Forelimb muscle (tissue), 1 donor: ENCODE results near the gene TAPBP. TPM values are rescaled to one million over a fixed set of nuclear protein-coding genes. Genes with fewer than 3 reads are reported as not detected.
"Not testable (repeated sequence)": the region's sequence is repeated elsewhere in the genome, so short reads cannot be mapped to it uniquely, and the experiment has no call there.

Experiments
- DNase-seq: peaks from one replicate; pipeline ENCODE4 v3.0.0-alpha.2; 2013; ENCODE audit warnings: low read depth
- polyA plus RNA-seq: library from polyadenylated mRNA; unstranded; fragments of 120-200 nt; gene quantifications from one replicate; pipeline ENCODE4 v1.2.1, GENCODE V29; 2013; ENCODE audit not compliant: insufficient read length

Gene TAPBP
- polyA plus RNA-seq, 1 donor: 20.3 TPM

DNA sequence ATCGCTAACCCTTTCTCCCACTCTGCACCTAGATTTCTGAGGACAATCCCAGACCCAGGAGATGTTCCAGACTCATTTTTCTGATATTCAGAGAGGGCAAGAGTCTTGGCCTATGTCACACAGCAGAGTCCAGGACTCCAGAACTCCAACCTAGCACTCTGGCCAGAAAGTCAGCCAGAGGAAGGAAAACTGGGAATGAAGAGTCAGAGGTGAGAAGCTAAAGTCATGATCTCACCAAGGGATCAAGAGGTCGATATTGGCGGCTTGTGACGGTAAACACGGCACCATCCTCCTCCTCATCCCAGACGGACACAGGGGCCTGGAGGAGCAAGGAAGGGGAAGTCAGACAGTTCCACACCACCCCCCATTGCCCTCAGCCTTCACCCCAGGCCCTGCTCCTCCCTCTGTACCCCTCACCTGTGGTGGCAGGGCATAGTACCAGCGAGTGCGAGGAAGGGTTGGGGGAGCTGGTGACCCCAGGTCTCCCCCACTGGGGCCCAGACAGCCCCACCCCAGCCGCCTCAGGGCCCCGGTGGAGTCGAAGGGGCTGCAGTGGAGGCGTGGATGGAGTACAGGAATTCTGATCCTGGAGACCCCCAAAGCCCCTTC is 17.0 kb downstream of the TAPBP start:
- no peak for DNase-seq

DNA sequence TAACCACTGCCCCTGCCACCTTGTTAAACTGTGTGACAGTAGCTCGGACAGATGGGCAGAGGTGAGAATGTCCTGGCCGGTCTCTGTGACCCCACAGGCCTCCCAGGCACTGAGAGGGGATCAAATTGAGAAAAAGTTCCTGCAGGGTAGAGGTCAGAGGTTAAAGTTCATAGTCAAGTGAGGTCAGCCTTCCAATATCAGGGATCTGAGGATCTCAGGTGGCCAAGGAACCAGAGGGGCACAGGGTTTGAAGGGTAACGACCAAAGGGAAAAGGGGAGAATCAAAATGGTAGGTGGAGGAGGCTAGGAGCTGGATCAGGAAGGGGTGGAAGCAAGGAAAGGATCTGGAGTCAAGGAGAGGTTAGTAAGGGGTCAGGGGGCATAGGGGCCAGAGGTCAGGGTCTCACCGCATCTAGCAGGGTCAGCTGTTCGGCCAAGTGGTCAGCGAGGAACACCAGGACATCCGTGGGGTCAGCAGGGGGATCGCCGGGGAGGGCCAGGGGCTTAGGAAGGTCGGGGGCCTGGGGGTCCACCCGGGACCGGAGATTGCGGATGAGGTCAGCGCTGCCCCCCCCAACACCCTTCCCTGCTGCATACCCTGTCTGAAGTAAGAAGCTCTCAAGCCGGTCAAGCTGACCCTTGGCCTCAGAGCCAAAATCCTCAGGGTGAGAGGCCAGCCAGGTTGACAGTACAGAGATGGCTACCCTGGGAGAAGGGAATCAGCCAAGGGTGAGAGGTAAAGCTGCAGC is 18.1 kb downstream of the TAPBP start:
- no peak for DNase-seq

DNA sequence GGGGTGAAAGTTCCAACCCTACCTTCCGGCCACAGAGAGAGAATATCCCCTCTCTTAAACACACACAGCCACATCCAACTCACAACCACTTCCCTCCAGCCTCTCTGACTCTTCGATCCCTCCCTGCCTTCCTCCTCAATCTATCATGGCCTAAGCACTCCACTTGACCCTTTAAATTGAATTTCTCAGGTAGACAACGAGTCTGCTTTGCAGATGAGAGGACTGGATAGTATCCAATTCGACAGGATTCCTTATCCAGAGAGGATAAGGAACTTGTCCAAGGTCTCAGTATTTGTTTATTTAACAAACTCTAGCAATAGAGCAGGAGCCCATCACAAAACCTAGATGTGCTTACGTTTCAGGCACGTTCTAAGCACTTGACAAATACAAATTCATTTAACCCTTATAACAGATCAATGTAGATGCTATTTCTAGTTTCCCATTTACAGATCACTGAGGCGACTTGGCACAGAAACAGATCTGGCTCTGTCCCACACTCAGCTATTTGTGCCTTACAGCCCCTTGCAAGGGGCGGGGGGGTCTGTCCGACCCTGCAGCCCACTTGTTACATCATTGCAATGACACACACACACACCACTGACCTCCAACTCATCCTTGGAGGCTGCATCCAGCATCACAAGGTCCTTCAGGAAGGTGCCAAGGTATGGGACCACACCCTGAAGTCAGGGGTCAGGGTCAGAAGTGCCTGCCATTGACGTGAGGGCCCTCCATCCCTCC is 19.6 kb downstream of the TAPBP start:
- no peak for DNase-seq

DNA sequence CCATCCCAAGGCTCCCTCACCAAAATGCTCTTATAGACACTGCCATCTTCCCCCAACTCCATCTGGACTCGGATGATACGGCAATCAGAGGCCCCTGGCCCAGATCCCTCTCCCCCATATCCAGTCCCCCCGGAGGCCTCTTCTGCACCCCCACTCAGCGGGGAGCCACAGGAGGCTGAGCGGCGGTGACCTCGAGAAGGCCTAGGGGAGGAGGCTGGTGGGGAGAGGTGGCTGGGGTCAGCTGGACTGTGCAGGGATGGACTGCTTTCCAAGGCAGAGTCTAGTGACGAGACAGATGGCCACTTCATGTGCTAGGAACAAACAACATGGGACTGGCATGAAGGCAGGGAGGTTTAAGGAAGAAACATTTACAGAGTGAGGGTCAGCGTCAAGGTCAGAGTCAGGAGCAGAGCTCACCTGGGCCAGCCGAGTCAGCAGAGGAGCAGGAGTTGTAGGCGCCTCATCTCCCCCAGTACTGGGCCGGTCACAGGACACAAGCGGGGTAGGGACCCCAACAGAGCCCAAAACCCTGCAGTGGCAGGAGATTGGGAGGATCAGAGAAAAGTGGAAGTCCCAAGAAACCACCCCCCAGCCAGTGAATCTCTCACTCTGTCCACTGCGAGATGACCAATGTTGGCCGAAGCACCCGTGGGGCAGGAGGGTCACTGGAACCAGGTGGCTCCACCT is 20.7 kb downstream of the TAPBP start:
- no peak for DNase-seq

DNA sequence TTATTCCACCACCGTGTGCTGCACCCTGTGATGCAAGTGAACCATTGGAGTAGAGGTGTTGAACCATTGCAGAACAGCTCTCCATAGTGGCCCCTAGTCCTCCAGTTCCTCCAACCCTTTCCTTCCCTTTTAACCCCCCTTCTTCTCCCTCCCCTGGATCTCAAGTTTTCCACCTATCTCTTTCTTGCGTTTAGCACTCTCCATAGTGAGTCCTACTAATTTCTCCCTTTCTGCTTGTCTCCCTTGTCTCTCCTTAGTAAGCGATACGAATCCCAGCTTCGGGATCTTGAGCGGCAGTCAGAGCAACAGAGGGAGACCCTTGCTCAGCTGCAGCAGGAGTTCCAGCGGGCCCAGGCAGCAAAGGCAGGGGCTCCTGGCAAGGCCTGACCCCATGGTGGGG is 23.4 kb downstream of the TAPBP start:
- no peak for DNase-seq

DNA sequence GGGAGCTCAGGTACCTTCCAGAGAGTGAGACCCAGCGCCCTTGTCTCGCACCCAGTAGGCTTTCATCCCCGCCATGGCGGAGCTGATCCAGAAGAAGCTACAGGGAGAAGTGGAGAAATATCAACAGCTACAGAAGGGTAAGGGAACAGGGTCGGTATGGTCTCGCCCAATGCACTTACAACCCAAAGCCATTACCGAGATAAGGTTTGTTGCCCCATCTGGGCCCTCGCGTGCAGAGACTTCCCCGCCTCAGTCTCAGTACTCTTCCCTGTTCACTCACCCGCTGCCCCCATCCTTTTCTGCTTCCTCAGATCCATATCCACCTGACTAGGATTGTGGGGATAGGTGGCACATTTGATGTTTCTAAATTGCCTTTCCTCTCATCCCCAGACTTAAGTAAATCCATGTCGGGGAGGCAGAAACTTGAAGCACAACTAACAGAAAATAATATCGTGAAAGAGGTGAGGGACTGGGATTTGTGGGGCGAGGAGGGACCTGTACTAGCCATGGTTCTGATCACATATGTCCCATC is 24.0 kb downstream of the TAPBP start:
- no peak for DNase-seq

DNA sequence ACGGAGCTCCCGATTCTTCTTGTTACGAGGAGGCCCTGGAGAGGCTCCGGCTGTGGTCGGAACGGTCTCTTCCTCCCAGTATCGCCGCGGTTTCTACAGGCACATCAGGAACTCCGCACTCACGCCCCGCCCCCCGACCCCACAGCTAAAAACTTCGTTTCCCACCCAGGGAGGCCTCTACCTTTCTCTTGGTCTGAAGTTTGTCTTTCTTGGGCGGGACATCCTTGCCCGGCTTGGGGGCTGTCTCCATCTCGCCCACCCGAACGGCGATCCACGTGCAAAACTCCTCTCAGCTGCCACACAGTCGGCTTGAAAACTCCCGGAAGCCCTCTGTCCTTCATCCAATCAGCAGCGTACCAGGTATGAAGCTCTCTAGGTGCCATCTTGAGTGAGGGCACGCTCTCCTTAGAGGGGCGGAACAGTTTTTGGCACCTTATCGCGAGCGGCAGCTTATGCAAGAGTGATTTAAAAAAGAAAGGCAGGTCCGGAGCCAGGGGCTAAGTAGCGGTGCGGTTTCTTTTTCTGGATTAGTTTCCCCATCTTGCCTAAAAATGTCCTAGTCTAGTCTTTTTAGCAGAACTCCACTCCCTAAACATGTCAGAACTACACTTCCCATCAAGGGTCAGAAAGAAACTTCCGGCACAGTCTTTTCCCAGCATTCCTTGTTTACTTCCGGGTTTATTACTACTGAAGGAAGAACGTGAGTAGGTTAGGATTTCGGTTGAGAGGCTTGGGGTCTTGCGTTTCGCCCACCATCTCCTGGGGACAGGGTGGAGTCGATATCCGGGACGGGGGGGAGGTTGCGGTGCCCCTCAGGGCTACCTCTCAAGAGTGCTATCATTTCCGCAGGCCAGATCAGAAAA is 24.7 kb downstream of the TAPBP start, which contains the start of the genes PFDN6 and WDR46:
TSS of gene PFDN6 (plus strand) at position 681 of the 863 bp plus-strand sequence. CDS start 256 bp downstream, outside the sequence.
TSS of gene WDR46 (minus strand) at position 319 of the 863 bp plus-strand sequence. CDS start at position 250, 69 bp downstream.
- peak; percentile 95 for DNase-seq

DNA sequence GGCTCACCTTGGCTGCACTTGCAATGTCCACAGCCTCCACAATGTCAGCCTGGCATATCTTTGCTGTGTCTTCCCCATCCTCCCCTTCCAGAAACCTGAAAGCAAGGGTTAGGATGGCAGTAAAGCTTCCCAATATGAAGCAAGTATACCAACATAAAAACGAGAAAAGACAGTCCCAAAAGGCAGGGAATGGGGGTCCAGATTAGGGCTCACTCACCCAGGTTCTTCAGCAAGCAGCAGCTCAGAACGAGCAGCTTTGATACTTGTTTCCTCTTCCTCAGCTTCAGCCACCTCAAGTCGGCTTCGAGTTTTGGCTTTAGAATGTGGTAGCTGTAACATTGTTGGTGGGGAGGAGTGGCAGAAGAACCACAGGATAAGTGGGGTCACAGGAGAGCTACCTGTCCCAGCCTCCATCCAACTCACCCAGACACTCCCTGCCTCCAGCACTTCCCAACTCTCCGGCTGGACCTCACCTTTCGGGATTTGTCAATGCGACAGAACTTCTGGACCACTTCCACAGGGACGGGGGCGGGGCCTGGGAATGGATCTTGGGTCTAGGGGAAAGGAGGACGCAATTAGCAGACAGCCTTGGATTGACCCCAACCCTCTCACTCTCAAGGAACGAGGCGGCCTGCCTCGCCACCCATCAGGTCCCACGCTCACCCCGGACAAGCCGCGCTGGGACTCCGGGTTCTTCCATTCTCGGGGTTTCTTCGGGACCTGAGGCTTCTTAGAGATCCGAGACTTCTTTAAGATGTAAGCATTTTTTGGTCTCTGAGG is 25.5 kb downstream of the TAPBP start:
- no peak for DNase-seq

DNA sequence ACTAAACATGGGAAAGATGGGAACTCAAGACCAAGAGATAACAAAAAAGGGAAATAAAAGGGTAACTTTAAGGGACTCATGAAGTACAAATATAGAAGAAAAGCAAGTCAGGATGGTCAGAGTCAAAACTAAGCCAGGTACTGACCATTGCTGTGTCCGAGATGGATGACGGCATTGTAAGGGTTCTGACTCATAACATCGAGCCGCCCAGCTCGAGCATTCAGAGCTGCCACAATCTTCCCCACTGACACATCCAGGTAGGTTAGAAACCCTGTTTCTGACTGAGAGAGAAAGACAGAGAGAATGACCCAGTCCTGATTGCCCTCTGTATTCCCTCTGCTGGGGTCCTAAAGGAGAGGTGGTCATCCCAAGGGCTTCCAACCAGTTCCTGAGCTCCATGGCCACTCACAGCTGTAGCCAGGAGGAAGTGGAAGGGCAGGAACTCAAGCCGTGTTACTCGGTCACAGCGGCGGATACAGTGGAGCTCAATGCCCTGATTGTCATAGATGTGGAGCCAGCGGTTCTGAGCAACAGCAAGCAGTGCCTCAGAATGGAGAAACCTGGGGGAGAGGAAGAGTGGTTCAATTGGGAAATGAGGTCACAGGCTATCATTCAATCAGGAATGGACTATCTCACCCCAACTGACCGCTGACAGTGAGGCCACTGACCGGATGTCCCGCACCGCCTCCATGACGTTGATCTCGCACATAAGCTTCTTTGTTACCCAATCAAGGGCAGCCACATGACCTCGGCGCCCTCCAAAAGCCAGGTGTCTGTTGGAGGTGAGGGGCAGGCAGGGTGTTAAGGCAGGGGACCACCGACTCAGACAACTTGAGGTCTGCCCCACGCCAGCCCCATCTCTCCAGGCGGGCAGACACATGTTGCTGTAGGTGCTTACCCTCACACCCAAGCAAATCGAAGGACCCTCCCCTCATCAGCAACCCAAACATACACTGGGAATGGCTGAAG is 26.6 kb downstream of the TAPBP start:
- DNase-seq: no peak

DNA sequence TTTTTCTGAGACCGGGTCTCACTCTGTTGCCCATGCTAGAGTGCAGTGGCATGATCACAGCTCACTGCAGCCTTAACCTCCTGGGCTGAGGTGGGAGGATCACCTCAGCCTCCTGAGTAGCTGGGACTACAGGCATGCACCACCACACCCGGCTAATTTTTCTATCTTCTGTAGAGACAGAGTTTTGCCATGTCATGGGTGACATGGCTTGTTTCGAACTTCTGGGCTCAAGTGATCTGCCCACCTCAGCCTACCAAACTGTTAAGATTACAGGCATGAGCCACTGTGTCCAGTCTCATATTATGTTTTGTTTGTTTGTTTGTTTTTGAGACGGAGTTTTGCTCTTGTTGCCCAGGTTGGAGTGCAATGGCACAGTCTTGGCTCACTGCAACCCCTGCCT is 28.7 kb downstream of the TAPBP start:
- DNase-seq: not testable (repeated sequence)

DNA sequence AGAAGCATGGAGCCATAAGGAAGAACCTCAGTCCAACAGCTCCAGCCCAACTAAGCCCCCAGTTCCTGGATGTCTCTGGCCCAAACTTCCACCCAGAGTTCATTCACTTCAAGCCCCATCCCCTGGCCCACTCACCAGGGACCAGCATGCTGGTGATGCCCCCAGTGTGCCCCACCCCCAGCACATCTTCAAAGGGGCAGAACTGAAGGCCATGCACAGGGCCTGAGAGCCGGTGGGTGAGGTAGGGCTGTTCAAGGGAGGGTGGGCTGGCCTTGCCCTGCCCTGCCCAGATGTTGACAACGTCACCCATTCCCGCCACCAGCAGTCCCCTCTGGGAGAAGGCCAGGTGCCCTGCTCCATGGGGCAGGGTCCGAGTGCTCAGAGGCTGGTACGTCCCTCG is 33.3 kb downstream of the TAPBP start:
- no peak for DNase-seq

DNA sequence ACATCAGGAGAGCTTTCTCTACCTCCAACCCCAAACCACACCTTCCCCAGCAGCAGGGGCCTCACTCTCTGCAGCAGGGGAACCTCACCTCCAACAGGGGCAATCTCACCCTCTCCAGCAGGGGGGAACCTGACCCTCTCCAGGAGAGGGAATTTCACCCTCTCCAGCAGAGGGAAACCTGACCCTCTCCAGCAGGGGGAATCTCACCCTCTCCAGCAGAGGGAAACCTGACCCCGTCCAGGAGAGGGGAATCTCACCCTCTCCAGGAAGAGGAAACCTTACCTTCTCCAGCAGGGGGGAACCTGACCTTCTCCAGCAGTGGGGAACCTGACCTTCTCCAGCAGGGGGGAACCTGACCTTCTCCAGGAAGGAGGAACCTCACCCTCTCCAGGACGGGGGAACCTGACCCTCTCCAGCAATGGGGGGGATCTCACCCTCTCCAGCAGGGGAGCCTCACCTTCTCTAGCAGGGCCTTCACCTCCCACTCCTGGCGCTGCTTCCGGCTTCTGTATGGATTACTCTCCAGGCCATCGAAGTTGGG is 33.8 kb downstream of the TAPBP start:
- DNase-seq: no peak

DNA sequence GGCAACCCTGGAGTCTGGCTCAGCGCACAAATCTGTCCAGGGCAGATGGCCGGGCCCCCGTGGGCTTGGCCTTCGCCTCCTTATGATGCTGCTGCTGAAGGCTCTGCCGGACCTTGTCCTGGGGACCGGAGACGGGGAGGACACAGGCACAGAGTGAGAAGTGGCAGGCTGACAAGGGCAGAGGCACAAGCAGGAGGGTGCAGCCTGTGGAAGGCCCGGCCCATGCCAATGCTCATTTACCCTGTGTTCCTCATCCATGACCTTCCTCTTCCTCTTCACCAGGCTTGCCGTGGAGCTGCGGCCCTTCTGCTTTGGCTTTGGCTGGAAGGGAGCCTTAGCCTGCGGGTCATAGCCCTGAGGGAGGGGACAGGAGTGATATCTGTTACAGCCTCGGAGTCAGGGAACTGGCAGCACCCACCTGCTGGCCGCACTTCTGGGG is 34.6 kb downstream of the TAPBP start:
- DNase-seq: no peak

DNA sequence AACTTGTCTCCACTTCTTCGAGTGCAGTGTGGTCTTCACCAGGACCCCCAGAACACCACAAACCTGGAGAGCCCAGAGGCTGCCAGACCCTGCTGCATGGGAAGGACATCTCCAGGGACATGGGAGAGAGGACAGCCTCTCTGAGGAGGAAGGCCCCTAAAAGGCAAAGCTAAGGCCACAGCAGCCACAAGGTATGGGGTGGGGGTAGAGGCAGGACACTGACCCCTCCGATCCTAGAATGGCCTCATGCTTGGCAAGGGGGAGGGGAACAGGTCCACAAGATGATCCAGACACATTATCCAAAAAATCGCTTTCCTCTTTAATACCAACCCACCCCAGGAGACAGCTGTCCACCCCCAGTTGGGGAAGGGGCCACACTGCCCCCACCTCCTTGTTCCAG is 35.1 kb downstream of the TAPBP start:
- no peak for DNase-seq

DNA sequence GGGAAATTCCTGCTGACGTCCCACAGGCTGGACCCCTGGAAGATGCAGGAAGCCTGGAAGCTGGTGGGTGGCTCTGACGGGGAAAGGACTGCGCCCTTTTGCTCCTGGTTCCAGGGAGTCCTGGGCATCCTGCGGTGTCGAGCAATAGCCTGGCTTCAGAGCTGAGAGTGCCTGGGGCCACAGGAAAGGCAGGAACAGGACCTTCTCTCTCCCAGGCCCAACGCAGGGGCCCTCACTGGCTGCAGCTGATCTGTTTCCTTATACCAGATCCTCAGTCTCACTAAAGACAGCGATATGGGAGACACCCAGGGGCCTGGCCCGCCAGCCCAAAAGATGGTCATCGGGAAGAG is 35.5 kb downstream of the TAPBP start:
- no peak for DNase-seq

DNA sequence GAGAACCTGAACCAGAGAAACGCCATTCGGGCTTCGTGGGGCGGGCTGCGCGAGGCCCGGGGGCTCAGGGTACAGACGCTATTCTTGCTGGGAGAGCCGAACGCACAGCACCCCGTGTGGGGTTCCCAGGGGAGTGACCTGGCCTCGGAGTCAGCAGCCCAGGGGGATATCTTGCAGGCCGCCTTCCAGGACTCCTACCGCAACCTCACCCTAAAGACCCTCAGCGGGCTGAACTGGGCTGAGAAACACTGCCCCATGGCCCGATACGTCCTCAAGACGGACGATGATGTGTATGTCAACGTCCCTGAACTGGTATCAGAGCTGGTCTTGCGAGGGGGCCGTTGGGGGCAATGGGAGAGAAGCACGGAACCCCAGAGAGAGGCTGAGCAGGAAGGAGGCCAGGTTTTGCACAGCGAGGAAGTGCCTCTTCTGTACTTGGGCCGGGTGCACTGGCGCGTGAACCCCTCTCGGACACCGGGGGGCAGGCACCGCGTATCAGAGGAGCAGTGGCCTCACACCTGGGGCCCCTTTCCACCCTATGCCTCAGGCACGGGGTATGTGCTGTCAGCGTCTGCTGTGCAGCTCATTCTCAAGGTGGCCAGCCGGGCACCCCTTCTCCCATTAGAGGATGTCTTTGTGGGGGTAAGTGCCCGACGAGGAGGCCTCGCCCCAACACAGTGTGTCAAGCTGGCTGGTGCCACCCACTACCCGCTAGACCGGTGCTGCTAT is 36.1 kb downstream of the TAPBP start:
- DNase-seq: no peak

DNA sequence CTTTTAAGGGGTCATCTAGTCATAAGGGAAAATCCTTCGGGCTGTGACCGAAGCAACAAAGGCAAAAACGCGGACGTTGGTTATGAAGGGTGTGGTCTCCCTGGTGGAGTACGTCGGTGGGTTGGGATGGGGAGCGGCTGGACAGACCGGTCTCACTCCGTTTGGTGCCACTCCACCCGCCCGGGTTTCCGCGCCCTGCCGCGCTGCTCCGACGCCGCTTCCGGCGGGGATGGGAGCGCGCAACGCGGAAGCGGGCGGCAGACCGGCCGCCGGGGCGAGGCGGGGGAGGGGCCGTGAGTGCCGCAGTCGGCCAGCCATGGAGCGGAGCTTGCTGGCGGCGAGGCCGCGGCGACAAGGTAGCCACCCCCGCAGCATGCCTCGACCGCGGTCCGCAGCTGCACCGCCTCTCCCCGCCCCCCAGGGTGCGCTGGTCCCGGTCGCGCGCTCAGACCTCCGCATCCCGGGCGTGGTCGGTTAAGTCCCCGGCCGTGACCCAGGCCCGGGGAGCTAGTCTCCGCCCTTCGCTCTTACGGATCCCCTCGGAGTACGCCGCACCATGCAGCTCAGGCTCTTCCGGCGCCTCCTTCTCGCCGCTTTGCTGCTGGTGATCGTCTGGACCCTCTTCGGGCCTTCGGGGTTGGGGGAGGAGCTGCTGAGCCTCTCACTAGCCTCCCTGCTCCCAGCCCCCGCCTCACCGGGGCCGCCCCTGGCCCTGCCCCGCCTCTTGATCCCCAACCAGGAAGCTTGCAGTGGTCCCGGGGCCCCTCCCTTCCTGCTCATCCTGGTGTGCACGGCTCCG is 36.8 kb downstream of the TAPBP start, which contains the start of gene B3GALT4:
TSS of gene B3GALT4 (plus strand) at position 260 of the 799 bp plus-strand sequence. CDS start at position 557, 297 bp downstream.
- no peak for DNase-seq
